H9 (cell line): ENCODE measurements around the gene GARRE1. TPM values are rescaled to one million over a fixed set of nuclear protein-coding genes. Genes with fewer than 3 reads are reported as not detected.

Experiments
- DNase-seq: peaks from one replicate; pipeline ENCODE4 v3.0.0-alpha.2; 2017
- H2AFZ ChIP-seq: one replicate; pipeline ENCODE4 v1.6.1; 2013; ENCODE audit warnings: mild to moderate bottlenecking, low read length, control low read depth, moderate library complexity
- H2AK5ac ChIP-seq: 2 replicates; pipeline ENCODE4 v1.6.1; 2013; ENCODE audit warnings: low read length, control low read depth, mixed read lengths; ENCODE audit not compliant: insufficient read length
- H2BK120ac ChIP-seq: one replicate; pipeline ENCODE4 v1.6.1; 2013; ENCODE audit warnings: low read depth, mild to moderate bottlenecking, low read length, control low read depth, inconsistent platforms; ENCODE audit not compliant: poor library complexity, severe bottlenecking
- H2BK12ac ChIP-seq: 2 replicates; pipeline ENCODE4 v1.6.1; 2013; ENCODE audit warnings: low read length, control low read depth, mixed read lengths, low read depth; ENCODE audit not compliant: insufficient read length
- H2BK15ac ChIP-seq: 2 replicates; pipeline ENCODE4 v1.6.1; 2013; ENCODE audit warnings: low read depth, low read length, control low read depth
- H2BK20ac ChIP-seq: one replicate; pipeline ENCODE4 v1.6.1; 2013; ENCODE audit warnings: low read depth, mild to moderate bottlenecking, low read length, control low read depth, inconsistent platforms; ENCODE audit not compliant: poor library complexity, severe bottlenecking
- H2BK5ac ChIP-seq: 2 replicates; pipeline ENCODE4 v1.6.1; 2013; ENCODE audit warnings: low read length, control low read depth, mixed read lengths; ENCODE audit not compliant: insufficient read length
- H3K14ac ChIP-seq: 2 replicates; pipeline ENCODE4 v1.6.1; 2013; ENCODE audit warnings: low read length, control low read depth; ENCODE audit not compliant: insufficient read depth
- H3K18ac ChIP-seq: 2 replicates; pipeline ENCODE4 v1.6.1; 2013; ENCODE audit warnings: low read depth, mild to moderate bottlenecking, mixed read lengths, low read length, control low read depth; ENCODE audit not compliant: insufficient read length
- H3K23ac ChIP-seq: 2 replicates; pipeline ENCODE4 v1.6.1; 2013; ENCODE audit warnings: low read length, control low read depth, mixed read lengths, low read depth; ENCODE audit not compliant: insufficient read length
- H3K23me2 ChIP-seq: 2 replicates; pipeline ENCODE4 v1.6.1; 2013; ENCODE audit warnings: low read depth, mild to moderate bottlenecking, mixed read lengths, low read length, control low read depth; ENCODE audit not compliant: insufficient read length, poor library complexity, severe bottlenecking
- H3K27ac ChIP-seq: 2 replicates; pipeline ENCODE4 v1.5.1; 2013; ENCODE audit warnings: low read length, control low read depth, mixed read lengths, low read depth; ENCODE audit not compliant: insufficient read length
- H3K27me3 ChIP-seq: 2 replicates; pipeline ENCODE4 v1.6.1; 2013; ENCODE audit warnings: low read length, control low read depth, inconsistent platforms; ENCODE audit not compliant: insufficient read depth
- H3K4ac ChIP-seq: 2 replicates; pipeline ENCODE4 v1.6.1; 2013; ENCODE audit warnings: low read depth, mild to moderate bottlenecking, control low read depth, inconsistent platforms, low read length, moderate library complexity
- H3K4me1 ChIP-seq: 2 replicates; pipeline ENCODE4 v1.6.1; 2013; ENCODE audit warnings: low read length, control low read depth, inconsistent platforms; ENCODE audit not compliant: insufficient read depth
- H3K4me2 ChIP-seq: 2 replicates; pipeline ENCODE4 v1.6.1; 2013; ENCODE audit warnings: low read length, control low read depth, mixed read lengths; ENCODE audit not compliant: insufficient read length, insufficient read depth
- H3K56ac ChIP-seq: 2 replicates; pipeline ENCODE4 v1.6.1; 2013; ENCODE audit warnings: low read depth, mild to moderate bottlenecking, mixed read lengths, low read length, control low read depth; ENCODE audit not compliant: insufficient read length
- H3K79me1 ChIP-seq: 2 replicates; pipeline ENCODE4 v1.6.1; 2013; ENCODE audit warnings: low read depth, mild to moderate bottlenecking, moderate library complexity, low read length, control low read depth, inconsistent platforms; ENCODE audit not compliant: insufficient read depth, poor library complexity, severe bottlenecking
- H3K79me2 ChIP-seq: 2 replicates; pipeline ENCODE4 v1.6.1; 2013; ENCODE audit warnings: low read length, control low read depth, inconsistent platforms; ENCODE audit not compliant: insufficient read depth
- H3K9ac ChIP-seq: 2 replicates; pipeline ENCODE4 v1.6.1; 2013; ENCODE audit warnings: low read length, control low read depth, mixed read lengths; ENCODE audit not compliant: insufficient read length; ENCODE audit errors: extremely low read depth
- H3K9me3 ChIP-seq: one replicate; pipeline ENCODE4 v1.6.1; 2013; ENCODE audit warnings: low read depth, low read length, inconsistent platforms; ENCODE audit not compliant: control insufficient read depth
- H3T11ph ChIP-seq: one replicate; pipeline ENCODE4 v1.6.1; 2013; ENCODE audit warnings: mild to moderate bottlenecking, low read length, control low read depth, inconsistent platforms
- H4K20me1 ChIP-seq: one replicate; pipeline ENCODE4 v1.6.1; 2013; ENCODE audit not compliant: control insufficient read depth, insufficient read length, insufficient read depth
- H4K5ac ChIP-seq: 2 replicates; pipeline ENCODE4 v1.6.1; 2013; ENCODE audit warnings: low read depth, mild to moderate bottlenecking, mixed read lengths, low read length, control low read depth; ENCODE audit not compliant: insufficient read length
- H4K8ac ChIP-seq: replicated peaks from 2 replicates; pipeline ENCODE4 v1.6.1; 2013; ENCODE audit warnings: low read length, control low read depth, mixed read lengths, low read depth; ENCODE audit not compliant: insufficient read length
- H4K91ac ChIP-seq: 2 replicates; pipeline ENCODE4 v1.6.1; 2013; ENCODE audit warnings: low read depth, mild to moderate bottlenecking, moderate library complexity, mixed read lengths, low read length, control low read depth; ENCODE audit not compliant: insufficient read length
- H3K27ac Mint-ChIP-seq, 3 experiments: 2 replicates in 2 of 3; 3 replicates in 1 of 3; pipeline ENCODE4 v1.8.0; 2020 to 2021; ENCODE audit warnings: mixed read lengths in 3 of 3, mild to moderate bottlenecking in 1 of 3, moderate library complexity in 1 of 3
- H3K27me3 Mint-ChIP-seq: 2 replicates; pipeline ENCODE4 v1.8.0; 2021; ENCODE audit warnings: low read depth, mild to moderate bottlenecking, moderate library complexity, mixed read lengths
- H3K36me3 Mint-ChIP-seq, 3 experiments: 2 replicates in 2 of 3; 3 replicates in 1 of 3; pipeline ENCODE4 v1.8.0; 2020 to 2021; ENCODE audit warnings: low read depth in 3 of 3, mixed read lengths in 3 of 3; ENCODE audit not compliant: insufficient read depth in 1 of 3
- H3K4me1 Mint-ChIP-seq, 2 experiments: 2 replicates each; pipeline ENCODE4 v1.8.0; 2020; ENCODE audit warnings: mixed read lengths in 2 of 2
- H3K4me3 Mint-ChIP-seq, 2 experiments: 2 replicates in 1 of 2; 3 replicates in 1 of 2; pipeline ENCODE4 v1.8.0; 2020 to 2021; ENCODE audit warnings: mild to moderate bottlenecking in 2 of 2, mixed read lengths in 2 of 2, moderate library complexity in 1 of 2
- H3K9me3 Mint-ChIP-seq, 2 experiments: 2 replicates in 1 of 2; 3 replicates in 1 of 2; pipeline ENCODE4 v1.8.0; 2020; ENCODE audit warnings: mild to moderate bottlenecking in 2 of 2, mixed read lengths in 2 of 2, moderate library complexity in 1 of 2
- CTCF ChIP-seq: fragments of 200-600 bp; sonication (generic); conservative IDR thresholded peaks from 3 replicates; pipeline ENCODE4 v1.8.0; 2021; ENCODE audit warnings: antibody characterized with exemption, mild to moderate bottlenecking
- WGBS: extraction: QIAGEN DNeasy Blood & Tissue Kit; methylation state at CpG from one replicate; pipeline ENCODE4 v1.1.7; 2013; ENCODE audit warnings: missing lambda C conversion rate, low lambda C conversion rate, mixed read lengths; ENCODE audit not compliant: insufficient read length; ENCODE audit errors: extremely low coverage; 5-methylcytosine and 5-hydroxymethylcytosine counted together
- total RNA-seq: library from RNA; stranded (reverse); gene quantifications from 2 replicates; pipeline ENCODE4 v1.2.1, GENCODE V29; 2021

Gene GARRE1
- total RNA-seq, 1 experiment from 2014 or later: 24.1 TPM

GRCh38 chr19:34300962-34301361 lies 46.6 kb downstream of the GARRE1 start:
- Mint-ChIP-seq H3K27ac (peak overlapping the region in 2 of 3 experiments; percentile 57 to 63; a peak in 2 of 7 replicates), H3K36me3 (peaks cover 4 to 28% (median 26%) of the 10 kb centered on the region in 3 experiments; a peak in 6 of 7 replicates), H3K4me3 (no peak overlapping the region), H3K27me3 (no peaks in the 10 kb centered on the region), H3K9me3 (no peaks in the 10 kb centered on the region), H3K4me1 (peaks cover 11% of the 10 kb centered on the region in 2 experiments)
- Histone ChIP-seq H2BK120ac (no peak overlapping the region), H3K79me1 (no peaks in the 10 kb centered on the region), H4K8ac (no peak overlapping the region), H3K18ac (no peak overlapping the region), H2AFZ (no peak overlapping the region), H4K20me1 (no peaks in the 10 kb centered on the region), H2BK12ac (no peak overlapping the region), H3K4ac (no peak overlapping the region), H3K27ac (no peak overlapping the region), H3K56ac (no peak overlapping the region), H2AK5ac (no peak overlapping the region), H3K79me2 (no peaks in the 10 kb centered on the region; the same call in 1 of the 2 replicates), H2BK20ac (no peak overlapping the region), H3K14ac (no peak overlapping the region), H2BK5ac (no peak overlapping the region), H3K4me1 (no peaks in the 10 kb centered on the region), H3T11ph (no peak overlapping the region), H3K27me3 (no peaks in the 10 kb centered on the region), H4K5ac (no peak overlapping the region), H3K23me2 (no peaks in the 10 kb centered on the region), H3K9ac (no peak overlapping the region), H2BK15ac (no peak overlapping the region), H3K23ac (no peak overlapping the region), H4K91ac (no peak overlapping the region), H3K4me2 (no peak overlapping the region), H3K9me3 (no peaks in the 10 kb centered on the region)
- no CpG with 5 or more reads among the region's 3 CpGs for WGBS
- no peak for TF ChIP-seq CTCF
- no peak for DNase-seq

Other genes with a start within 250 kb of the GARRE1 start
- gene LSM14A, start 82.0 kb upstream of the GARRE1 start, total RNA-seq: 196 and 199 TPM in 2 replicates
- 373 and 381 TPM in 2 replicates for gene GPI, start 110.6 kb downstream of the GARRE1 start, total RNA-seq
- gene PDCD2L, start 149.8 kb downstream of the GARRE1 start, total RNA-seq: 40.5 and 43.3 TPM in 2 replicates
- 204 and 206 TPM in 2 replicates for gene UBA2, start 173.8 kb downstream of the GARRE1 start, total RNA-seq
- gene WTIP, start 227.2 kb downstream of the GARRE1 start, total RNA-seq: 32.5 and 35.1 TPM in 2 replicates